Heart right ventricle (tissue), 16 donors: Measurements from ENCODE around the gene IQCK. TPM values are rescaled to one million over a fixed set of nuclear protein-coding genes. Genes with fewer than 3 reads are reported as not detected.
A peak's percentile ranks its signal among the peaks of the same experiment; 100 is the strongest.

ENCODE experiments used
- ATAC-seq, 8 donors: fragments of 200-7000 bp; cut with Tn5 transposase; one replicate each; pipeline ENCODE4 v1.9.1; 2020; ENCODE audit warnings: mild to moderate bottlenecking in 8 of 8, moderate library complexity in 8 of 8, moderate number of reproducible peaks in 1 of 8
- DNase-seq, 2 donors: peaks; one replicate each; pipeline ENCODE4 v3.0.0-alpha.2; 2020
- H3K27ac ChIP-seq, 10 donors: fragments of 200-600 bp; sonication (generic) in 2 of 10; one replicate each; pipeline versions ENCODE4 v1.5.0 to v1.8.0; 2020 to 2022; ENCODE audit warnings: mild to moderate bottlenecking in 3 of 10
- H3K27me3 ChIP-seq, 7 donors: fragments of 200-600 bp; one replicate each; pipeline ENCODE4 v1.8.0; 2021 to 2022; ENCODE audit warnings: mild to moderate bottlenecking in 2 of 7
- H3K36me3 ChIP-seq, 9 donors: fragments of 200-600 bp; sonication (generic) in 1 of 9; one replicate each; pipeline versions ENCODE4 v1.5.0 to v1.8.0; 2020 to 2022; ENCODE audit warnings: mild to moderate bottlenecking in 2 of 9
- H3K4me1 ChIP-seq, 9 donors: fragments of 200-600 bp; sonication (generic) in 1 of 9; one replicate each; pipeline versions ENCODE4 v1.5.0 to v1.8.0; 2020 to 2022; ENCODE audit warnings: mild to moderate bottlenecking in 4 of 9
- H3K4me3 ChIP-seq, 10 donors: fragments of 200-600 bp; sonication (generic) in 2 of 10; one replicate each; pipeline versions ENCODE4 v1.5.0 to v1.8.0; 2020 to 2022; ENCODE audit warnings: mild to moderate bottlenecking in 7 of 10, moderate library complexity in 2 of 10
- H3K9me3 ChIP-seq, 11 donors: fragments of 200-600 bp in 10 of 11; sonication (generic) in 2 of 11; one replicate each; pipeline versions ENCODE4 v1.5.0 to v1.8.0; 2013 to 2022; ENCODE audit warnings: mild to moderate bottlenecking in 2 of 11, control low read depth in 1 of 11, moderate library complexity in 1 of 11
- CTCF ChIP-seq, 9 donors: fragments of 200-600 bp; sonication (generic) in 2 of 9; IDR thresholded peaks; one replicate each; pipeline versions ENCODE4 v1.5.0 to v1.8.0; 2021 to 2022; ENCODE audit warnings: antibody characterized with exemption in 9 of 9, mild to moderate bottlenecking in 5 of 9, moderate library complexity in 1 of 9
- WGBS, 2 donors: extraction: QIAGEN DNeasy Blood & Tissue Kit; methylation state at CpG; one replicate each; pipeline ENCODE4 v1.1.7; 2013; ENCODE audit warnings: inconsistent platforms in 1 of 2; 5-methylcytosine and 5-hydroxymethylcytosine counted together
- intact Hi-C, 10 donors: fragments of 100-400 bp; cut with DNase I; formaldehyde crosslinking; loops; one replicate each; pipeline versions ENCODE4 v1.11.1 to v1.14.2; 2022
- polyA plus RNA-seq, 2 donors: library from polyadenylated mRNA; stranded (reverse); fragments of 200-250 nt; gene quantifications; one replicate each; pipeline ENCODE4 v1.2.3, GENCODE V29; 2013
- total RNA-seq, 10 donors: library from RNA; stranded (reverse); fragmentation: NEBNext Ultra II Directional in 3 of 10; extraction: Animal tissue kit (Norgen Biotek cat#: 25700) in 3 of 10; gene quantifications; one replicate each; pipeline versions ENCODE4 v1.2.1 to v1.2.4, GENCODE V29; 2021 to 2023
- donor health status: Arrhythmogenic right ventricular cardiomyopathy.
- donor health status: ischemic (EF 13 %, LVEDD 7.1; RV severe dilation, severe dysfunction).
- donor health status: healthy with polysubstance abuse.
- donor health status: DM: no; HTN: yes; CAD: no.
- donor health status: DM: no; HTN: no; CAD: no.
- donor health status: ischemic (EF 25% LVEDD 6.9; RV normal size, moderate dysfunction).
- donor health status: ischemic (EF 25% LVEDD 5.7; RV mildly dilated, moderate dysfunction).
- donor health status: healthy.
- donor health status: DM: yes; HTN: yes; CAD: no.
- donor health status: Ischemic cardiomyopathy.
- donor health status: ischemic (EF 35%, LVEDD 5.7; RV mildly dilated, moderate dysfunction).
- donor health status: nonischemic (EF 11% LVEDD 7.7; RV severe dilation, severe dysfunction).
- donor health status: DM: yes; HTN: yes; CAD: no.
- donor health status: PGD.
- donor health status: ischemic (EF 29% LVEDD 5.4; RV normal size, mild dysfunction).
- donor health status: nonischemic (EF 23%, LVEDD 6.1; RV moderate dilation, normal function).

The IQCK gene
- total and polyA plus RNA-seq, 12 donors: 5.5 to 11.7 (median 7.4) TPM

DNA sequence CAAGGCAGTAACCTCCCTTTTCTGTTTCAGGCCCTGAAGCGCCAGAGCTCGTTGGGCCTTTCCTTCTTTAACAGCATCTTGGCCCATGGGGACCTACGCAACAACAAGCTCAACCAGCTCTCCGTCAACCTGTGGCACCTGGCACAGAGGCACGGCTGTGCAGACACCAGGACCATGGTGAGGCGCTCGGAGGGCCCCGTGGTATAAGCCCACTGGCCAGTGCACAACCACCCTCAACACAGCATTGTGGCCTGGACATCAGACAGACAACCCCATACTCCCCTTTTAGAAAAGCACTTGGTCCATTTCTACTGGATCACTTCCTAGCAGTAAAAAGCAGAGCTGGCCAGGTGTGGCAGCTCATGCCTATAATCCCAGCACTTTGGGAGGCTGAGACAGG, 18.6 kb upstream of the IQCK start:
- no peak overlapping the region for H3K4me3 ChIP-seq
- H3K36me3 ChIP-seq: peaks cover 0 to 66% (median 12%) of the 10 kb centered on the region in 9 donors
- TF ChIP-seq CTCF (IDR thresholded peaks at IDR 0.05): no peak
- intact Hi-C loops: loop anchor here in 1 of 10 donors (5.0 kb wide), 1 partner anchor 52 kb away; no protein-coding TSS in a partner anchor
- 98 to 100% methylated on average over 8 of the region's 8 CpGs for WGBS, 2 donors
- no peaks in the 10 kb centered on the region for H3K9me3 ChIP-seq
- DNase-seq (no peak), ATAC-seq (no peak)
- H3K27ac ChIP-seq: peak overlapping the region in 8 of 10 donors; percentile 13 to 93 (median 52)
- H3K4me1 ChIP-seq: peaks cover 8 to 78% (median 56%) of the 10 kb centered on the region in 9 donors
- H3K27me3 ChIP-seq: no peaks in the 10 kb centered on the region

- Histone ChIP-seq H3K4me1 (peaks cover 8 to 85% (median 59%) of the 10 kb centered on the region in 9 donors), H3K9me3 (no peaks in the 10 kb centered on the region), H3K36me3 (peaks cover 0 to 73% (median 13%) of the 10 kb centered on the region in 9 donors), H3K27me3 (no peaks in the 10 kb centered on the region), H3K27ac (peak overlapping the region in 9 of 10 donors; percentile 11 to 93 (median 53)), H3K4me3 (no peak overlapping the region)
- no peak for TF ChIP-seq CTCF (IDR thresholded peaks at IDR 0.05)
- 50 to 66% methylated on average over 6 of the region's 6 CpGs for WGBS, 2 donors
- intact Hi-C loops: loop anchor here in 1 of 10 donors (10.0 kb wide), 1 partner anchor 56 kb away; no protein-coding TSS in a partner anchor
- DNase-seq (no peak), ATAC-seq (no peak)
Measured at GRCh38 chr16:19700319-19700781, 17.7 kb upstream of the IQCK start.

DNA sequence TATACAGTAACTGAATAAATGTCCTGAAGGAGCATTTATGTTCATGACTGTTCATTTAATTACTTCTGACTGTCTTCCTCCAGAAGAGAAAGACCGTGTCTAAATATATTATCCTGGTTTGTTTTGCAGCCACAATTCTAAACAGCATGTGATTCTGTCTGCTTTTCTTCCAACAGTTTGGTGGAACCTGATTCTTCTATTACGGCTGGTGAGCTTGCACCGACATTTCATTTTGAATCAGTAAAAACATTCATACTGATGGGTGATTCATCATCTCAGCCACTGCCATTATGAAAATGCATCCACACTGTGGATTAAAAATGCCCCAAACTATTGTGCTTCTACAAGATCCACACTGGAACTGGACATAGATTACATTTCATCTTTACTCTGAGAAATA, 17.0 kb upstream of the IQCK start:
- 81 to 92% methylated on average over 3 of the region's 3 CpGs for WGBS, 2 donors
- ATAC-seq (no peak), DNase-seq (no peak)
- peaks cover 8 to 82% (median 52%) of the 10 kb centered on the region in 9 donors for H3K4me1 ChIP-seq
- H3K27ac ChIP-seq: peak overlapping the region in 7 of 10 donors; percentile 18 to 93 (median 66)
- no peaks in the 10 kb centered on the region for H3K27me3 ChIP-seq
- intact Hi-C loops: loop anchor here in 1 of 10 donors (10.0 kb wide), 1 partner anchor 56 kb away; no protein-coding TSS in a partner anchor
- H3K4me3 ChIP-seq: no peak overlapping the region
- peaks cover 0 to 81% (median 13%) of the 10 kb centered on the region in 9 donors for H3K36me3 ChIP-seq
- no peaks in the 10 kb centered on the region for H3K9me3 ChIP-seq
- TF ChIP-seq CTCF (IDR thresholded peaks at IDR 0.05): no peak

- ATAC-seq: no peak
- H3K4me1 ChIP-seq: peaks cover 0 to 64% (median 29%) of the 10 kb centered on the region in 9 donors
- WGBS, 2 donors: 77 to 83% methylated on average over 6 of the region's 6 CpGs
- peaks cover 0 to 90% (median 13%) of the 10 kb centered on the region in 9 donors for H3K36me3 ChIP-seq
- peak overlapping the region in 7 of 10 donors; percentile 22 to 72 (median 65) for H3K27ac ChIP-seq
- H3K4me3 ChIP-seq: no peak overlapping the region
- no peaks in the 10 kb centered on the region for H3K27me3 ChIP-seq
- H3K9me3 ChIP-seq: no peaks in the 10 kb centered on the region
- TF ChIP-seq CTCF (IDR thresholded peaks at IDR 0.05): no peak
- no peak for DNase-seq
- intact Hi-C loops: loop anchor here in 1 of 10 donors (10.0 kb wide), 1 partner anchor 59 kb away; no protein-coding TSS in a partner anchor
Measured at GRCh38 chr16:19703172-19703889, 14.7 kb upstream of the IQCK start.
